Heart left ventricle (tissue), 13 donors: ENCODE results near the gene SPOPL.

Experiments used
- POLR2A ChIP-seq, 2 donors: fragments of 450-650 bp; IDR thresholded peaks; one replicate each; pipeline ENCODE4 v1.6.1; 2017; ENCODE audit warnings: antibody characterized with exemption in 2 of 2, mild to moderate bottlenecking in 2 of 2, moderate library complexity in 2 of 2
- TF ChIP-seq, protein P1 (sequence below), 12 donors: fragments of 200-600 bp; sonication (generic) in 4 of 12; IDR thresholded peaks; one replicate each; pipeline versions ENCODE4 v1.5.0 to v1.8.0; 2018 to 2022; ENCODE audit warnings: antibody characterized with exemption in 12 of 12, mild to moderate bottlenecking in 5 of 12
- donor health status: ischemic (EF 13 %, LVEDD 7.1; RV severe dilation, severe dysfunction).
- donor health status: DM: no; HTN: yes; CAD: no.
- donor health status: DM: no; HTN: no; CAD: no.
- donor health status: ischemic (EF 25% LVEDD 6.9; RV normal size, moderate dysfunction).
- donor health status: ischemic (EF 25% LVEDD 5.7; RV mildly dilated, moderate dysfunction).
- donor health status: ischemic (EF 35%, LVEDD 5.7; RV mildly dilated, moderate dysfunction).
- donor health status: nonischemic (EF 11% LVEDD 7.7; RV severe dilation, severe dysfunction).
- donor health status: DM: yes; HTN: yes; CAD: no.
- donor health status: PGD.
- donor health status: ischemic (EF 29% LVEDD 5.4; RV normal size, mild dysfunction).
- donor health status: nonischemic (EF 23%, LVEDD 6.1; RV moderate dilation, normal function).

DNA sequence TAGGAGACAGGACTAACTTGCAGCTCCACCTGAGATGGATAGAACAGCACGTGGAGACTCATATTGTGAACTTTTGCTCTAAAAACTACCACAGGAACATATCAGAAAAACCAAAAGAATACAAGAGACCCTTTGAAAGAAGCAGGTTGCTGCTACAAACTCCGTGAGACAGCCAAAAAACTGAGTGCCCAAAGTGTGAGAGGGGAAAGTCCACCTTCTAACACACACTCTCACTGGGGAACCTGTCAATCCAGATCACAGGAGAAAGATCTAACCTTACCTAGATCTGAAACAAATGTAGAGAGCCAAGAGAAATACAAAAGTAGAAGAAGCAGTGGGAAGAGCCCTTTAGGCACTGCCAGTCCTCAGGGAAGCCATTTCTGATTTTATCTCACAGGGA is 46.3 kb upstream of the SPOPL start:
- TF ChIP-seq POLR2A (IDR thresholded peaks at IDR 0.05): no peak
- TF ChIP-seq, protein P1, sequence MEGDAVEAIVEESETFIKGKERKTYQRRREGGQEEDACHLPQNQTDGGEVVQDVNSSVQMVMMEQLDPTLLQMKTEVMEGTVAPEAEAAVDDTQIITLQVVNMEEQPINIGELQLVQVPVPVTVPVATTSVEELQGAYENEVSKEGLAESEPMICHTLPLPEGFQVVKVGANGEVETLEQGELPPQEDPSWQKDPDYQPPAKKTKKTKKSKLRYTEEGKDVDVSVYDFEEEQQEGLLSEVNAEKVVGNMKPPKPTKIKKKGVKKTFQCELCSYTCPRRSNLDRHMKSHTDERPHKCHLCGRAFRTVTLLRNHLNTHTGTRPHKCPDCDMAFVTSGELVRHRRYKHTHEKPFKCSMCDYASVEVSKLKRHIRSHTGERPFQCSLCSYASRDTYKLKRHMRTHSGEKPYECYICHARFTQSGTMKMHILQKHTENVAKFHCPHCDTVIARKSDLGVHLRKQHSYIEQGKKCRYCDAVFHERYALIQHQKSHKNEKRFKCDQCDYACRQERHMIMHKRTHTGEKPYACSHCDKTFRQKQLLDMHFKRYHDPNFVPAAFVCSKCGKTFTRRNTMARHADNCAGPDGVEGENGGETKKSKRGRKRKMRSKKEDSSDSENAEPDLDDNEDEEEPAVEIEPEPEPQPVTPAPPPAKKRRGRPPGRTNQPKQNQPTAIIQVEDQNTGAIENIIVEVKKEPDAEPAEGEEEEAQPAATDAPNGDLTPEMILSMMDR (IDR thresholded peaks at IDR 0.05): no peak
